ENCODE measurements around the gene KRT6A. TPM values are rescaled to one million over a fixed set of nuclear protein-coding genes. Genes with fewer than 3 reads are reported as not detected.

Gene KRT6A
- total and polyA plus RNA-seq, 7 experiments from 2014 or later, result not detected

GRCh38 chr12:52530905-52531304 is 37.8 kb upstream of the KRT6A start:
- DNase-seq (no peak), ATAC-seq (no peak)
- Mint-ChIP-seq H3K4me3 (no peak overlapping the region), H3K9me3 (peaks cover 0 to 2% (median 0%) of the 10 kb centered on the region in 11 donors), H3K27ac (no peak overlapping the region), H3K4me1 (peaks cover 0 to 13% (median 0%) of the 10 kb centered on the region in 7 donors), H3K27me3 (no peaks in the 10 kb centered on the region), H3K36me3 (no peaks in the 10 kb centered on the region)
- H3K27ac ChIP-seq (ENCODE audit: low read depth, low read length), result no peak overlapping the region
- H3K36me3 ChIP-seq (ENCODE audit: control insufficient read depth in 2 of 3, insufficient read depth in 3 of 3, low read length in 3 of 3), result no peaks in the 10 kb centered on the region
- no peak overlapping the region for H3K4me3 ChIP-seq (ENCODE audit: low read length)
- no peaks in the 10 kb centered on the region for H3K9me3 ChIP-seq (ENCODE audit: control insufficient read depth in 2 of 3, low read length in 3 of 3)
- intact Hi-C loops (cut with micrococcal nuclease), result no loop called here
- ChIA-PET POLR2A (interaction anchor here (0.5 kb wide), 1 partner anchor 338 kb away, joined by 5 read pairs; no protein-coding TSS in a partner anchor), CTCF (no interaction called here)
- no peaks in the 10 kb centered on the region for H3K27me3 ChIP-seq (ENCODE audit: control insufficient read depth in 2 of 2, insufficient read depth in 2 of 2, low read length in 2 of 2)
- H3K4me1 ChIP-seq (ENCODE audit: control insufficient read depth in 2 of 2, insufficient read depth in 2 of 2, low read length in 2 of 2), result peaks cover 0 to 14% of the 10 kb centered on the region in 2 donors

DNA sequence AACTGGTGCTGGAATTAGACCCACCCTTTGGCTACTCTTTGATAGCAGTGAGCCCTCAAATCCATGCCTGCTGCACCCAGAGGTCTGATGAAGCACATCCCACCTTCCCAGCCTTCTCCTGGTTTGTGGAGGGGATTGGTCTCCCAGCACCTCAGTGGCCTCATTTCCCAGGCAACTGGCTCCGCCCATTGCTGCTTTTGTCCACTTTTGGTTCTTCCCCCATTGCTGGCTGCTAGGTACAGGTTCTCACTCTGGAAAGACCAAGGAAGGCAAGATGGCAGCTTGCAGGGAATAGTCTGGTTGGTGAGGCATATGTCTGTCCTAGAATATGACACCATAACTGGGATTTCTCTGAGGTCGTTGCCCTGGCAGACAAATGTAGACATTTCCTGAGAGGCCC is 37.3 kb upstream of the KRT6A start:
- peaks cover 0 to 16% of the 10 kb centered on the region in 2 donors for H3K4me1 ChIP-seq (ENCODE audit: control insufficient read depth in 2 of 2, insufficient read depth in 2 of 2, low read length in 2 of 2)
- H3K27ac Mint-ChIP-seq, result no peak overlapping the region
- DNase-seq (no peak), ATAC-seq (no peak)
- H3K9me3 Mint-ChIP-seq, result peaks cover 0 to 2% (median 0%) of the 10 kb centered on the region in 11 donors
- no peak overlapping the region for H3K27ac ChIP-seq (ENCODE audit: low read depth, low read length)
- H3K36me3 Mint-ChIP-seq, result no peaks in the 10 kb centered on the region
- intact Hi-C loops (cut with micrococcal nuclease), result no loop called here
- H3K4me3 ChIP-seq (ENCODE audit: low read length), result no peak overlapping the region
- H3K27me3 Mint-ChIP-seq, result no peaks in the 10 kb centered on the region
- no peaks in the 10 kb centered on the region for H3K9me3 ChIP-seq (ENCODE audit: control insufficient read depth in 2 of 3, low read length in 3 of 3)
- H3K27me3 ChIP-seq (ENCODE audit: control insufficient read depth in 2 of 2, insufficient read depth in 2 of 2, low read length in 2 of 2), result no peaks in the 10 kb centered on the region
- H3K36me3 ChIP-seq (ENCODE audit: control insufficient read depth in 2 of 3, insufficient read depth in 3 of 3, low read length in 3 of 3), result no peaks in the 10 kb centered on the region
- no peak overlapping the region for H3K4me3 Mint-ChIP-seq
- CTCF ChIA-PET, result no interaction called here
- POLR2A ChIA-PET, result no interaction called here
- H3K4me1 Mint-ChIP-seq, result peaks cover 0 to 13% (median 0%) of the 10 kb centered on the region in 7 donors

DNA sequence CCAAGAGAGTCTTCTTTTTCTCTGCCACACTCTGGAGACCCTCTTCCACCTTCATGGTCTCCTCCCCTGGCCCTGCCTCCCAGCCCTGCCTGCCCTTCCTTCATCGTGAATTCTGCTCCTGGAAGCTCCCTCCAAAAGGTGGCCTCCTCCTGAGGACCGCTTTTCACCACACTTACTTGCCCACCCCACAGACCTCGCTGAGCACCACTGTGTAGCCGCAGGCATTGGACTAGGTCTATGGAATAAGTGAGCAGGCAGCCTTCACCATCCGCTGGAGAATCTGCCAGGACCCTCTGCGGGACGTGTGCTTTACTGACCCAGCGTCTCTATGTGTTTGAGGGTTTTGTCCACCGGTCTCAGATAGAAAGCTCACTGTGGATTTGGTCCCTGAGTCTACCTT is 36.8 kb upstream of the KRT6A start:
- no peak overlapping the region for H3K27ac Mint-ChIP-seq
- peaks cover 0 to 16% of the 10 kb centered on the region in 2 donors for H3K4me1 ChIP-seq (ENCODE audit: control insufficient read depth in 2 of 2, insufficient read depth in 2 of 2, low read length in 2 of 2)
- H3K36me3 Mint-ChIP-seq, result no peaks in the 10 kb centered on the region
- no peak overlapping the region for H3K27ac ChIP-seq (ENCODE audit: low read depth, low read length)
- H3K4me1 Mint-ChIP-seq, result peaks cover 0 to 11% (median 0%) of the 10 kb centered on the region in 7 donors
- DNase-seq, result no peak
- no peaks in the 10 kb centered on the region for H3K36me3 ChIP-seq (ENCODE audit: control insufficient read depth in 2 of 3, insufficient read depth in 3 of 3, low read length in 3 of 3)
- intact Hi-C loops (cut with micrococcal nuclease), result no loop called here
- H3K9me3 ChIP-seq (ENCODE audit: control insufficient read depth in 2 of 3, low read length in 3 of 3), result no peaks in the 10 kb centered on the region
- ChIA-PET POLR2A (no interaction called here), CTCF (no interaction called here)
- H3K4me3 ChIP-seq (ENCODE audit: low read length), result no peak overlapping the region
- no peaks in the 10 kb centered on the region for H3K27me3 Mint-ChIP-seq
- H3K9me3 Mint-ChIP-seq, result peaks cover 0 to 2% (median 0%) of the 10 kb centered on the region in 11 donors
- ATAC-seq, result no peak
- no peaks in the 10 kb centered on the region for H3K27me3 ChIP-seq (ENCODE audit: control insufficient read depth in 2 of 2, insufficient read depth in 2 of 2, low read length in 2 of 2)
- no peak overlapping the region for H3K4me3 Mint-ChIP-seq

- no peaks in the 10 kb centered on the region for H3K9me3 ChIP-seq (ENCODE audit: control insufficient read depth in 2 of 3, low read length in 3 of 3)
- Mint-ChIP-seq H3K36me3 (no peaks in the 10 kb centered on the region), H3K4me1 (peaks cover 0 to 11% (median 0%) of the 10 kb centered on the region in 7 donors), H3K4me3 (no peak overlapping the region), H3K27me3 (no peaks in the 10 kb centered on the region), H3K27ac (no peak overlapping the region), H3K9me3 (peaks cover 0 to 2% (median 0%) of the 10 kb centered on the region in 11 donors)
- ATAC-seq (no peak), DNase-seq (no peak)
- no peaks in the 10 kb centered on the region for H3K36me3 ChIP-seq (ENCODE audit: control insufficient read depth in 2 of 3, insufficient read depth in 3 of 3, low read length in 3 of 3)
- POLR2A ChIA-PET, result no interaction called here
- H3K4me3 ChIP-seq (ENCODE audit: low read length), result no peak overlapping the region
- CTCF ChIA-PET, result interaction anchor here (1.2 kb wide), 1 partner anchor 351 kb away, joined by 3 read pairs; no protein-coding TSS in a partner anchor
- intact Hi-C loops (cut with micrococcal nuclease), result no loop called here
- H3K27me3 ChIP-seq (ENCODE audit: control insufficient read depth in 2 of 2, insufficient read depth in 2 of 2, low read length in 2 of 2), result no peaks in the 10 kb centered on the region
- no peak overlapping the region for H3K27ac ChIP-seq (ENCODE audit: low read depth, low read length)
- H3K4me1 ChIP-seq (ENCODE audit: control insufficient read depth in 2 of 2, insufficient read depth in 2 of 2, low read length in 2 of 2), result peaks cover 0 to 16% of the 10 kb centered on the region in 2 donors
These were observed 36.4 kb upstream of the KRT6A start for GRCh38 chr12:52529417-52529816.

DNA sequence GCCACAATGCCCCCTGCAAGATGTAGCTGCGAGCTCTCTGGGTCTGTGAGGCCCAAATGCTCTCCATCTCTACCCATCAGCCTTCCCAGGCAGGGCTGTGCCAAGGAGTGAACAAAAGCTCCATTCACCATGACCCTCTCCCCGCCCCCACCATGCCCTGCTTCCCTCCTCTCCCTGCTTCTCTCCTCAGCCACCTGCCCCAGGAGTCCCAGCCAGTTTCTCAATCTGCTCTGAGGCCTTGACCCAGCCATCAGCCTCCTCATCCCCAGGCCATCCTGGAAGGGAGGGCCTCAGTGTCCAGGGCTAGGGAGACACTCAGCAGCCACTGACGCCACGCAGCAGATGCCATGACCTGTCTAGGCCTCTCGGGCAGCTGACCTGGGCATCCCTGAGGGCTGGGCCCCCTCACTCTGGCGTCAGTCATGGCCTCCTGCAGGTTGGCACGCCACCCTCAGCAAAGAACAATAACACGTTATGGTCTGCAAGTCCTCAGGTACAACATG is 35.6 kb upstream of the KRT6A start:
- Mint-ChIP-seq H3K4me1 (peaks cover 0 to 11% (median 0%) of the 10 kb centered on the region in 7 donors), H3K36me3 (no peaks in the 10 kb centered on the region), H3K27me3 (no peaks in the 10 kb centered on the region), H3K27ac (peak overlapping the region in 1 of 9 donors; percentile 12), H3K4me3 (no peak overlapping the region), H3K9me3 (peaks cover 0 to 2% (median 0%) of the 10 kb centered on the region in 11 donors)
- no peak overlapping the region for H3K4me3 ChIP-seq (ENCODE audit: low read length)
- POLR2A ChIA-PET, result no interaction called here
- CTCF ChIA-PET, result interaction anchor here (1.2 kb wide), 1 partner anchor 352 kb away, joined by 3 read pairs; no protein-coding TSS in a partner anchor
- no peaks in the 10 kb centered on the region for H3K27me3 ChIP-seq (ENCODE audit: control insufficient read depth in 2 of 2, insufficient read depth in 2 of 2, low read length in 2 of 2)
- H3K36me3 ChIP-seq (ENCODE audit: control insufficient read depth in 2 of 3, insufficient read depth in 3 of 3, low read length in 3 of 3), result no peaks in the 10 kb centered on the region
- no peak for ATAC-seq
- intact Hi-C loops (cut with micrococcal nuclease), result no loop called here
- no peak for DNase-seq
- no peaks in the 10 kb centered on the region for H3K9me3 ChIP-seq (ENCODE audit: control insufficient read depth in 2 of 3, low read length in 3 of 3)
- no peak overlapping the region for H3K27ac ChIP-seq (ENCODE audit: low read depth, low read length)
- H3K4me1 ChIP-seq (ENCODE audit: control insufficient read depth in 2 of 2, insufficient read depth in 2 of 2, low read length in 2 of 2), result peaks cover 0 to 16% of the 10 kb centered on the region in 2 donors

- DNase-seq (peak in 1 of 9 donors; percentile 15), ATAC-seq (no peak)
- Mint-ChIP-seq H3K27me3 (no peaks in the 10 kb centered on the region), H3K9me3 (peaks cover 0 to 2% (median 0%) of the 10 kb centered on the region in 11 donors), H3K27ac (no peak overlapping the region), H3K4me1 (peaks cover 0 to 11% (median 0%) of the 10 kb centered on the region in 7 donors), H3K4me3 (no peak overlapping the region), H3K36me3 (no peaks in the 10 kb centered on the region)
- ChIA-PET CTCF (no interaction called here), POLR2A (no interaction called here)
- H3K4me3 ChIP-seq (ENCODE audit: low read length), result no peak overlapping the region
- intact Hi-C loops (cut with micrococcal nuclease), result no loop called here
- H3K9me3 ChIP-seq (ENCODE audit: control insufficient read depth in 2 of 3, low read length in 3 of 3), result no peaks in the 10 kb centered on the region
- no peaks in the 10 kb centered on the region for H3K27me3 ChIP-seq (ENCODE audit: control insufficient read depth in 2 of 2, insufficient read depth in 2 of 2, low read length in 2 of 2)
- H3K27ac ChIP-seq (ENCODE audit: low read depth, low read length), result no peak overlapping the region
- H3K36me3 ChIP-seq (ENCODE audit: control insufficient read depth in 2 of 3, insufficient read depth in 3 of 3, low read length in 3 of 3), result no peaks in the 10 kb centered on the region
- H3K4me1 ChIP-seq (ENCODE audit: control insufficient read depth in 2 of 2, insufficient read depth in 2 of 2, low read length in 2 of 2), result peaks cover 0 to 16% of the 10 kb centered on the region in 2 donors
These were observed 34.2 kb upstream of the KRT6A start for GRCh38 chr12:52527121-52527800.

DNA sequence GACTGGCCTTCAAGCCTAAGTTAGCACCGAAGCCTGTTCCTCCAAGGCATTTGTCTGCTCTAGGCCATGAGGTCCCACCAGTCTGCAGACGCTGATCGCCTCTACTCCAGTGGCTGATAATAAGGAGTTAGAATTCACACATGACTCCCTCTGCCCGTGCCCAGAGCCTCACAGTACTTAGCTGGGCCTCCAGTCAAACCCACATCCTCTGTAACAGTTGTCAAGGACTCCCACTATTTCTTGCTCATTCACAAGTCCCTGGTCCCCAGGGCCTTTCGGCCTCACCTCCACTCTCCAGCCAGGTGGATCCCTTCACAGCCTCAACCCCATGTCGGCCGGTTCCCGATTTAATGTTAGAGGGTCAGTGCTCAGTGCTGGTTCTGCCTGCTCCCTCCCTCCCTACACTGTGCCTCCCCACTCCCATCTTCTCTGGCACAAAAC is 33.5 kb upstream of the KRT6A start:
- peak; percentile 61 for ATAC-seq
- peaks cover 0 to 2% (median 0%) of the 10 kb centered on the region in 11 donors for H3K9me3 Mint-ChIP-seq

More for the DNA sequence above, 33.5 kb upstream of the KRT6A start:
- ChIA-PET POLR2A (no interaction called here), CTCF (no interaction called here)
- DNase-seq, result peak in 1 of 9 donors; percentile 18
- no peak overlapping the region for H3K27ac ChIP-seq (ENCODE audit: low read depth, low read length)
- H3K9me3 ChIP-seq (ENCODE audit: control insufficient read depth in 2 of 3, low read length in 3 of 3), result no peaks in the 10 kb centered on the region
- H3K36me3 Mint-ChIP-seq, result no peaks in the 10 kb centered on the region
- H3K4me3 Mint-ChIP-seq, result peak overlapping the region in 1 of 10 donors; percentile 33
- peaks cover 0 to 16% of the 10 kb centered on the region in 2 donors for H3K4me1 ChIP-seq (ENCODE audit: control insufficient read depth in 2 of 2, insufficient read depth in 2 of 2, low read length in 2 of 2)
- no peak overlapping the region for H3K4me3 ChIP-seq (ENCODE audit: low read length)
- intact Hi-C loops (cut with micrococcal nuclease), result no loop called here
- no peaks in the 10 kb centered on the region for H3K27me3 Mint-ChIP-seq
- H3K36me3 ChIP-seq (ENCODE audit: control insufficient read depth in 2 of 3, insufficient read depth in 3 of 3, low read length in 3 of 3), result no peaks in the 10 kb centered on the region
- no peak overlapping the region for H3K27ac Mint-ChIP-seq
- no peaks in the 10 kb centered on the region for H3K27me3 ChIP-seq (ENCODE audit: control insufficient read depth in 2 of 2, insufficient read depth in 2 of 2, low read length in 2 of 2)
- H3K4me1 Mint-ChIP-seq, result peaks cover 0 to 11% (median 0%) of the 10 kb centered on the region in 7 donors

All from naive thymus-derived CD4-positive, alpha-beta T cell (primary cell).